DOHH2 (cell line): ENCODE data around the gene CACNA1D.

Experiments
- H3F3A ChIP-seq: fragments of 200-600 bp; sonication (generic), shearing (Covaris generic); 2 replicates; pipeline ENCODE4 v1.6.0; 2016; ENCODE audit warnings: antibody characterized with exemption, mild to moderate bottlenecking; ENCODE audit not compliant: control insufficient read depth, insufficient read depth
- H3K27ac ChIP-seq: fragments of 200-600 bp; sonication (generic); 2 replicates; pipeline ENCODE4 v1.5.1; 2014; ENCODE audit warnings: low read depth, mild to moderate bottlenecking, low read length, moderate library complexity
- H3K27me3 ChIP-seq: fragments of 200-600 bp; sonication (generic); 2 replicates; pipeline ENCODE4 v1.6.1; 2014; ENCODE audit warnings: mild to moderate bottlenecking, low read length, mixed read lengths; ENCODE audit not compliant: control insufficient read depth
- H3K36me3 ChIP-seq: fragments of 200-600 bp; sonication (generic); 2 replicates; pipeline ENCODE4 v1.6.1; 2014; ENCODE audit warnings: mild to moderate bottlenecking, low read length, moderate library complexity, mixed read lengths; ENCODE audit not compliant: control insufficient read depth
- H3K4me1 ChIP-seq: fragments of 200-600 bp; sonication (generic); 2 replicates; pipeline ENCODE4 v1.6.1; 2014; ENCODE audit warnings: mild to moderate bottlenecking, low read length, mixed read lengths; ENCODE audit not compliant: control insufficient read depth
- H3K4me2 ChIP-seq: fragments of 200-600 bp; sonication (generic); 2 replicates; pipeline ENCODE4 v1.6.0; 2014; ENCODE audit warnings: mild to moderate bottlenecking, low read length, moderate library complexity
- H3K4me3 ChIP-seq: fragments of 200-600 bp; sonication (generic); 2 replicates; pipeline ENCODE4 v1.5.1; 2014; ENCODE audit warnings: mild to moderate bottlenecking, low read length, mixed read lengths
- H3K79me2 ChIP-seq: fragments of 200-600 bp; sonication (generic); 2 replicates; pipeline ENCODE4 v1.6.1; 2014; ENCODE audit warnings: mild to moderate bottlenecking, low read length, mixed read lengths; ENCODE audit not compliant: control insufficient read depth
- H3K9me2 ChIP-seq: fragments of 200-600 bp; sonication (generic); replicated peaks from 2 replicates; pipeline ENCODE4 v1.6.1; 2014; ENCODE audit warnings: mild to moderate bottlenecking, low read length, mixed read lengths; ENCODE audit not compliant: control insufficient read depth
- H3K9me3 ChIP-seq: fragments of 200-600 bp; sonication (generic); 2 replicates; pipeline ENCODE4 v1.6.1; 2014; ENCODE audit warnings: antibody characterized with exemption, low read length, mixed read lengths; ENCODE audit not compliant: control insufficient read depth, insufficient read depth
- H4K20me1 ChIP-seq: fragments of 200-600 bp; sonication (generic); 2 replicates; pipeline ENCODE4 v1.6.0; 2014; ENCODE audit warnings: low read depth, mild to moderate bottlenecking, antibody characterized with exemption, low read length, moderate library complexity; ENCODE audit not compliant: control insufficient read depth, insufficient read depth
- CTCF ChIP-seq: fragments of 200-600 bp; sonication (generic); IDR thresholded peaks from one replicate; pipeline ENCODE4 v1.5.1; 2014; ENCODE audit warnings: antibody characterized with exemption, mild to moderate bottlenecking, low read depth, low read length; ENCODE audit not compliant: poor library complexity, severe bottlenecking
- EZH2phosphoT487 ChIP-seq: fragments of 200-600 bp; sonication (generic); IDR thresholded peaks from 2 replicates; pipeline ENCODE4 v1.6.1; 2017; ENCODE audit warnings: borderline replicate concordance, mild to moderate bottlenecking, antibody characterized with exemption, low read length, moderate library complexity, mixed read lengths

CACNA1D gene

GRCh38 chr3:53718462-53718861 is 224.1 kb downstream of the CACNA1D start:
- Histone ChIP-seq H3K4me3 (no peak overlapping the region), H3K9me3 (no peaks in the 10 kb centered on the region), H3K4me1 (peaks cover 6% of the 10 kb centered on the region; the same call in 1 of the 2 replicates), H3K9me2 (no peaks in the 10 kb centered on the region), H3K36me3 (no peaks in the 10 kb centered on the region), H4K20me1 (no peaks in the 10 kb centered on the region), H3F3A (no peaks in the 10 kb centered on the region), H3K4me2 (no peak overlapping the region), H3K27me3 (no peaks in the 10 kb centered on the region), H3K27ac (no peak overlapping the region), H3K79me2 (no peaks in the 10 kb centered on the region)
- TF ChIP-seq EZH2phosphoT487 (no peak), CTCF (no peak)

- H3K9me2 ChIP-seq: no peaks in the 10 kb centered on the region
- no peaks in the 10 kb centered on the region for H3K79me2 ChIP-seq
- peaks cover 6% of the 10 kb centered on the region; the same call in 1 of the 2 replicates for H3K4me1 ChIP-seq
- H3K27me3 ChIP-seq: no peaks in the 10 kb centered on the region
- H3F3A ChIP-seq: no peaks in the 10 kb centered on the region
- no peaks in the 10 kb centered on the region for H3K9me3 ChIP-seq
- no peaks in the 10 kb centered on the region for H3K36me3 ChIP-seq
- TF ChIP-seq CTCF (no peak), EZH2phosphoT487 (no peak)
- no peak overlapping the region for H3K27ac ChIP-seq
- H4K20me1 ChIP-seq: no peaks in the 10 kb centered on the region
- no peak overlapping the region for H3K4me3 ChIP-seq
- no peak overlapping the region for H3K4me2 ChIP-seq
Measured at GRCh38 chr3:53719796-53720195, 225.4 kb downstream of the CACNA1D start.

- Histone ChIP-seq H3K27ac (no peak overlapping the region), H3K4me2 (no peak overlapping the region), H3F3A (no peaks in the 10 kb centered on the region), H3K79me2 (no peaks in the 10 kb centered on the region), H3K9me2 (no peaks in the 10 kb centered on the region), H3K27me3 (no peaks in the 10 kb centered on the region), H3K36me3 (no peaks in the 10 kb centered on the region), H4K20me1 (no peaks in the 10 kb centered on the region), H3K4me1 (peaks cover 6% of the 10 kb centered on the region; the same call in 1 of the 2 replicates), H3K9me3 (no peaks in the 10 kb centered on the region), H3K4me3 (no peak overlapping the region)
- no peak for TF ChIP-seq EZH2phosphoT487
- TF ChIP-seq CTCF: no peak
Measured at GRCh38 chr3:53721187-53722119, 227.0 kb downstream of the CACNA1D start.
